ENCODE measurements around the gene HSBP1. TPM values are rescaled to one million over a fixed set of nuclear protein-coding genes. Genes with fewer than 3 reads are reported as not detected.

Gene HSBP1
- total RNA-seq (2021) (163 and 175 TPM in 2 replicates), Bru-seq, nascent RNA (percentile 74 among the genes with signal in this experiment), BruChase-seq, experiment 1, labeled RNA remaining after a 2-hour chase (percentile 80 among the genes with signal in this experiment), BruChase-seq, experiment 2, labeled RNA remaining after a 6-hour chase (percentile 94 among the genes with signal in this experiment)
- long read RNA-seq, full-length matches to known transcripts, result 662 of 732 reads
- long read RNA-seq, partial matches to known transcripts, result 1 of 732 reads
- long read RNA-seq, other reads (novel, unspliced or antisense), result 69 of 732 reads

DNA sequence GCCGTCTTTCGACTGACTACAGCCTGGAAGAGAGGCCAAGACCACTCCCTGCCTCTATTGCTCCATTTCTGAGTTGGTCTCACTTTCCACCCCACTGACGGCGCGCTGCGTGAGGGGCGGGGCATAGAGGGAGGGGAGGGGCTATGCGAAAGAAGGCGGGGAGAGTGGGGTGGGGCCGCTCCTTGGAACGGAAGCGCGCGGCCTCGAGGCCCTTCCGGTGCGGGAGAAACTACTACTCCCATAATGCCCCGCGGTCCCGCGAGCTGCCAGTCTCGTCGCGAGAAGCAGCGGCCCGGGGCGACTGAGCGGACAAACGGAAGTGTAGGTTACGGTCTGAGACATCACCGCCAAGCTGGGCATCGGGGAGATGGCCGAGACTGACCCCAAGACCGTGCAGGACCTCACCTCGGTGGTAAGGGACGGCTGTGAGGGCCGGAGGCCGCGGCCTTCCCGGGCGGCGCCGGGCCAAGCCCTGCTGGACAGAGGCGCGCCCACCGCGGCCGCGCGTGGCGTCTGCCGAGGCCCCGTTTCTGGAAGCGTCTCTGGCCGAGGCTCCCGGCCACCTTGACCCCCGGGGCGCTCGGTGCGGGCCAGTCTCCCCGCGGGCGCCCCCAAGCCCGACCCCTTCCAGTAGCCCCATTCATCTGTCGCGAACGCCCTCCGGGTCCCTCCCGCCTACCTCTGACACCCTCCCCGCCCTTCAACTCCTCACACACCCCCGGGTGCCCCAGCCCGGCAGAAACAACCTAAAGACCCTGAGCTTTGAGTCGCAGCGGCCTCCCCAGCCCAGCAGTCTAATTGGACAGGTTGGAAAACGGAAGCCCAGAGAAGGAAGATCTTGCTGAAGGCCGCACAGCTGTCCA lies at the start of gene HSBP1:
Gene HSBP1 (plus strand): TSS at position 269 of the 863 bp plus-strand sequence. CDS start 99 bp downstream, at position 368.
- Histone ChIP-seq H3K27ac (ENCODE audit: low read depth, low read length, poor library complexity, severe bottlenecking) (peak within 1 kb of the TSS; percentile 78), H3K36me3 (ENCODE audit: insufficient read depth, low read length, poor library complexity, severe bottlenecking) (peaks cover 18% of the 10 kb centered on the region), H3K4me3 (ENCODE audit: low read depth, low read length, poor library complexity, severe bottlenecking) (peak within 1 kb of the TSS; percentile 90), H3K9me3 (ENCODE audit: low read depth, low read length, poor library complexity, severe bottlenecking) (no peaks in the 10 kb centered on the region), H3K4me1 (ENCODE audit: insufficient read depth, low read length, poor library complexity, severe bottlenecking) (peaks cover 7% of the 10 kb centered on the region), H3K27me3 (replicated peaks; ENCODE audit: insufficient read depth, low read depth, low read length, poor library complexity) (peaks cover under 1% of the 10 kb centered on the region)
- ChIA-PET POLR2A (ENCODE audit: low non-redundant PET) (no interaction called here), CTCF (no interaction called here)
- intact Hi-C loops (cut with micrococcal nuclease; ENCODE audit: unreplicated experiment), result no loop called here
- BruUV-seq (replicated peaks), result no TSS peak
- peak; percentile 95 for DNase-seq (ENCODE audit: low spot score)
- TF ChIP-seq, protein P1, sequence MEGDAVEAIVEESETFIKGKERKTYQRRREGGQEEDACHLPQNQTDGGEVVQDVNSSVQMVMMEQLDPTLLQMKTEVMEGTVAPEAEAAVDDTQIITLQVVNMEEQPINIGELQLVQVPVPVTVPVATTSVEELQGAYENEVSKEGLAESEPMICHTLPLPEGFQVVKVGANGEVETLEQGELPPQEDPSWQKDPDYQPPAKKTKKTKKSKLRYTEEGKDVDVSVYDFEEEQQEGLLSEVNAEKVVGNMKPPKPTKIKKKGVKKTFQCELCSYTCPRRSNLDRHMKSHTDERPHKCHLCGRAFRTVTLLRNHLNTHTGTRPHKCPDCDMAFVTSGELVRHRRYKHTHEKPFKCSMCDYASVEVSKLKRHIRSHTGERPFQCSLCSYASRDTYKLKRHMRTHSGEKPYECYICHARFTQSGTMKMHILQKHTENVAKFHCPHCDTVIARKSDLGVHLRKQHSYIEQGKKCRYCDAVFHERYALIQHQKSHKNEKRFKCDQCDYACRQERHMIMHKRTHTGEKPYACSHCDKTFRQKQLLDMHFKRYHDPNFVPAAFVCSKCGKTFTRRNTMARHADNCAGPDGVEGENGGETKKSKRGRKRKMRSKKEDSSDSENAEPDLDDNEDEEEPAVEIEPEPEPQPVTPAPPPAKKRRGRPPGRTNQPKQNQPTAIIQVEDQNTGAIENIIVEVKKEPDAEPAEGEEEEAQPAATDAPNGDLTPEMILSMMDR (conservative IDR thresholded peaks at IDR 0.05; ENCODE audit: low read depth, low read length), result no peak
- TF ChIP-seq EZH2 (IDR thresholded peaks at IDR 0.05; ENCODE audit: borderline replicate concordance, low read depth, low read length, poor library complexity, severe bottlenecking), result no peak

DNA sequence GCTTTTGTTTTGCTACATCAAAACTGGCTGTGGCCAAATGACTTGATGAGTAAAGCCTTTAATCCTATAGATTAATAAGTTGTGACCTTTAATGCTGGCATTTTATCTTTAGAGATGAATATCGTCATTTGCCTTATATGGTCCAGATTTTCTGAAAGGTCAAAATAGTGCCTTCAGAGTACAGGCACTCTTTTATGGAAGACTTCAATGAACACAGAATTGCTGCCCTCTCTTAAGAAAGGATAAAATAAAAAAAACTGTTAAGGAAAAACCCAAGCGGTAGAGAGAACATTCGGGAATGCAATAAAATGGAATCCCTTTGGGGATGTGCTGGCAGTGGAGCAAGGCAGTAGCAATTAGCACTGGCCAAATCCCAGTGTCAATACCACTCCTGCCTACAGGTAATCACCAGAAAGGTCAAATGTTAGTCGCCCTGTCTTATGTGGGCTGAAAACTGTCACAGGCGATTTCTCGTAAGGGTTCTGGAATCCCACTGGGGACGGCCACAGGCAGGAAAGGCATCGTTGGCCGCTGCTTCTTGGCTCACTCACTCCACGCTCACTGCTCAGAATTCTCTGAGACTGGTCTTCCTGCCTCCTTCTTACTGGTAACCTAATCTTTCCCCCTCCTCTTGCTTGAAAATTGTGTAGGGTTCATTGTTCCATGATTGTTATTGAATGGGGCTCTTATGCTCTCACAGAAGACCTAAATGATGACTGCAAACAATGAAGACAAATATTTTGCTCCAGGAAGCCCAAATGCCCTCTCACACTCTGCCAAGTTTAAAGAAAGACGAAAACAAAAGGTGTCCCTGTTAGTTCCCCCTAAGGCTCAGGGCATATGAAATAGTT lies 45.4 kb upstream of the HSBP1 start:
- POLR2A ChIA-PET (ENCODE audit: low non-redundant PET), result no interaction called here

DNA sequence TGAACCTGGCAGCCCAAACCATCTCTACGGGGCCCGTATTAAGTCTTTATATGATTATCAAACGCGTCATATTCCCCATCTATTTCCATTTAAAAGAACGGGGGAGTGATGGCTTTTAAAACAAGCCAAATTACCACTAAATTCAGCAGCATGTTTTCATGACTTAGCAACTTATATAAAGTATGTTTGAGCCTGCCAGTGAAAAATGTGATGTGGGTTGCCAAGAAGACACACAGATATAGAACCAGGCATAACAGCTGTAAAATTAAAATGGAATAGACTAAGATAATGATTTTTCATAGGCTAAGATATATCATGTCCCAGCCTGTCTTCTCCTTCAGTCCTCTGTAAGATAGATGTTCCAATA lies 44.8 kb upstream of the HSBP1 start:
- Histone ChIP-seq H3K36me3 (ENCODE audit: insufficient read depth, low read length, poor library complexity, severe bottlenecking) (no peaks in the 10 kb centered on the region), H3K4me1 (ENCODE audit: insufficient read depth, low read length, poor library complexity, severe bottlenecking) (no peaks in the 10 kb centered on the region), H3K27ac (ENCODE audit: low read depth, low read length, poor library complexity, severe bottlenecking) (no peak overlapping the region), H3K4me3 (ENCODE audit: low read depth, low read length, poor library complexity, severe bottlenecking) (no peak overlapping the region), H3K27me3 (replicated peaks; ENCODE audit: insufficient read depth, low read depth, low read length, poor library complexity) (peaks cover 15% of the 10 kb centered on the region), H3K9me3 (ENCODE audit: low read depth, low read length, poor library complexity, severe bottlenecking) (peaks cover 12% of the 10 kb centered on the region)
- ChIA-PET CTCF (no interaction called here), POLR2A (ENCODE audit: low non-redundant PET) (no interaction called here)
- TF ChIP-seq, protein P1 (conservative IDR thresholded peaks at IDR 0.05; ENCODE audit: low read depth, low read length), result no peak
- no peak for TF ChIP-seq EZH2 (IDR thresholded peaks at IDR 0.05; ENCODE audit: borderline replicate concordance, low read depth, low read length, poor library complexity, severe bottlenecking)
- BruUV-seq (replicated peaks), result no TSS peak
- intact Hi-C loops (cut with micrococcal nuclease; ENCODE audit: unreplicated experiment), result no loop called here
- DNase-seq (ENCODE audit: low spot score), result no peak

More for the DNA sequence above, 45.4 kb upstream of the HSBP1 start:
- Histone ChIP-seq H3K9me3 (ENCODE audit: low read depth, low read length, poor library complexity, severe bottlenecking) (peaks cover 12% of the 10 kb centered on the region), H3K4me3 (ENCODE audit: low read depth, low read length, poor library complexity, severe bottlenecking) (no peak overlapping the region), H3K27me3 (replicated peaks; ENCODE audit: insufficient read depth, low read depth, low read length, poor library complexity) (peaks cover 15% of the 10 kb centered on the region), H3K4me1 (ENCODE audit: insufficient read depth, low read length, poor library complexity, severe bottlenecking) (no peaks in the 10 kb centered on the region), H3K36me3 (ENCODE audit: insufficient read depth, low read length, poor library complexity, severe bottlenecking) (no peaks in the 10 kb centered on the region), H3K27ac (ENCODE audit: low read depth, low read length, poor library complexity, severe bottlenecking) (no peak overlapping the region)
- CTCF ChIA-PET, result no interaction called here
- intact Hi-C loops (cut with micrococcal nuclease; ENCODE audit: unreplicated experiment), result no loop called here
- BruUV-seq (replicated peaks), result no TSS peak
- DNase-seq (ENCODE audit: low spot score), result no peak
- TF ChIP-seq, protein P1 (conservative IDR thresholded peaks at IDR 0.05; ENCODE audit: low read depth, low read length), result no peak
- TF ChIP-seq EZH2 (IDR thresholded peaks at IDR 0.05; ENCODE audit: borderline replicate concordance, low read depth, low read length, poor library complexity, severe bottlenecking), result no peak
